ENCODE measurements around the gene ACADVL.

Gene ACADVL

DNA sequence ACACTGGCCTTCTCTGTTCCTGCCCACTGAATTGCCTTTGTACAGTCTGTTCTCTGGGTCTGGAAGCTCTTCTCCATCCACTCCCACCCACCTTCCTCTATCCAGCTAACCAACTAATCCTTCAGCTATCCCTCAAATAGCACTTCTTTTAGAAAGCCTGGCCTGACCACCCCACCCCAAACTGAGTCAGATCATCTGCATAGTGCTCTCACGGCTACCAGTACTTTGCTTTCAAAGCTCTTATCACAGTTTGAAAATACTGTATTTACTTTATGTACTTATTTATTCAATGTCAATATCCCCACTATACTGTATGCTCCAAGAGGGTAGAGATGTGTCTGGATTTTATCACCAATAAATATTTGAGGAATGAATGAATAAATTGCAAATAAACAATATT lies 47.0 kb downstream of the ACADVL start:
- ChIA-PET CTCF (interaction anchor here (0.6 kb wide), 1 partner anchor 14 kb away, joined by 4 read pairs; no protein-coding TSS in a partner anchor), POLR2A (ENCODE audit: low non-redundant PET) (interaction anchor here (0.7 kb wide), 1 partner anchor 70 kb away, joined by 3 read pairs; the partner anchor contains the start of gene ACAP1)
- TF ChIP-seq, protein P1, sequence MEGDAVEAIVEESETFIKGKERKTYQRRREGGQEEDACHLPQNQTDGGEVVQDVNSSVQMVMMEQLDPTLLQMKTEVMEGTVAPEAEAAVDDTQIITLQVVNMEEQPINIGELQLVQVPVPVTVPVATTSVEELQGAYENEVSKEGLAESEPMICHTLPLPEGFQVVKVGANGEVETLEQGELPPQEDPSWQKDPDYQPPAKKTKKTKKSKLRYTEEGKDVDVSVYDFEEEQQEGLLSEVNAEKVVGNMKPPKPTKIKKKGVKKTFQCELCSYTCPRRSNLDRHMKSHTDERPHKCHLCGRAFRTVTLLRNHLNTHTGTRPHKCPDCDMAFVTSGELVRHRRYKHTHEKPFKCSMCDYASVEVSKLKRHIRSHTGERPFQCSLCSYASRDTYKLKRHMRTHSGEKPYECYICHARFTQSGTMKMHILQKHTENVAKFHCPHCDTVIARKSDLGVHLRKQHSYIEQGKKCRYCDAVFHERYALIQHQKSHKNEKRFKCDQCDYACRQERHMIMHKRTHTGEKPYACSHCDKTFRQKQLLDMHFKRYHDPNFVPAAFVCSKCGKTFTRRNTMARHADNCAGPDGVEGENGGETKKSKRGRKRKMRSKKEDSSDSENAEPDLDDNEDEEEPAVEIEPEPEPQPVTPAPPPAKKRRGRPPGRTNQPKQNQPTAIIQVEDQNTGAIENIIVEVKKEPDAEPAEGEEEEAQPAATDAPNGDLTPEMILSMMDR (conservative IDR thresholded peaks at IDR 0.05; ENCODE audit: low read depth), result no peak
- H3K27ac ChIP-seq, result no peak overlapping the region
- DNase-seq (ENCODE audit: low spot score), result no peak
